DND-41 (cell line): Measurements from ENCODE around the gene SLC25A25.
A peak's percentile ranks its signal among the peaks of the same experiment; 100 is the strongest.
"Not testable (repeated sequence)": the region's sequence is repeated elsewhere in the genome, so short reads cannot be mapped to it uniquely, and the experiment has no call there.

Experiments used
- ATAC-seq: fragments of 200-7000 bp; cut with Tn5 transposase; 3 replicates; pipeline ENCODE4 v1.9.1; 2021; ENCODE audit warnings: low read depth; ENCODE audit not compliant: insufficient read depth
- DNase-seq: peaks from one replicate; pipeline ENCODE4 v3.0.0-alpha.2; 2020
- H2AFZ ChIP-seq: 2 replicates; pipeline ENCODE4 v1.6.0; 2012; ENCODE audit warnings: low read depth, low read length
- H3K27ac ChIP-seq: 2 replicates; pipeline ENCODE4 v1.5.1; 2012; ENCODE audit warnings: low read length, inconsistent platforms
- H3K27me3 ChIP-seq: fragments of 200-600 bp; sonication (generic); 2 replicates; pipeline ENCODE4 v1.6.0; 2012; ENCODE audit warnings: low read length, mild to moderate bottlenecking, inconsistent platforms; ENCODE audit not compliant: insufficient read depth, poor library complexity
- H3K36me3 ChIP-seq: 2 replicates; pipeline ENCODE4 v1.5.1; 2012; ENCODE audit warnings: low read length, inconsistent platforms; ENCODE audit not compliant: insufficient read depth
- H3K4me1 ChIP-seq: 2 replicates; pipeline ENCODE4 v1.5.1; 2012; ENCODE audit warnings: mild to moderate bottlenecking, low read length; ENCODE audit not compliant: insufficient read depth
- H3K4me2 ChIP-seq: 2 replicates; pipeline ENCODE4 v1.6.0; 2012; ENCODE audit warnings: mild to moderate bottlenecking, moderate library complexity, low read length, inconsistent platforms; ENCODE audit not compliant: insufficient read depth
- H3K4me3 ChIP-seq, 2 experiments: fragments of 200-600 bp in 1 of 2; shearing (Covaris generic) in 1 of 2; 2 replicates each; pipeline ENCODE4 v1.5.1; 2012 to 2016; ENCODE audit warnings: inconsistent platforms in 2 of 2, low read length in 2 of 2, mild to moderate bottlenecking in 2 of 2, low read depth in 1 of 2, moderate library complexity in 1 of 2
- H3K79me2 ChIP-seq: 2 replicates; pipeline ENCODE4 v1.6.0; 2012; ENCODE audit warnings: low read length, inconsistent platforms; ENCODE audit not compliant: insufficient read depth
- H3K9ac ChIP-seq: 2 replicates; pipeline ENCODE4 v1.6.0; 2012; ENCODE audit warnings: low read depth, mild to moderate bottlenecking, inconsistent platforms, low read length, moderate library complexity
- H3K9me3 ChIP-seq: 2 replicates; pipeline ENCODE4 v1.5.1; 2012; ENCODE audit warnings: low read length, moderate library complexity, mild to moderate bottlenecking, inconsistent platforms; ENCODE audit not compliant: insufficient read depth, severe bottlenecking
- H4K20me1 ChIP-seq: 2 replicates; pipeline ENCODE4 v1.6.0; 2012; ENCODE audit warnings: low read length; ENCODE audit not compliant: insufficient read depth
- EZH2 ChIP-seq: IDR thresholded peaks from 3 replicates; pipeline ENCODE4 v1.6.1; 2012; ENCODE audit warnings: borderline replicate concordance, low read depth, mild to moderate bottlenecking, moderate library complexity, low read length, inconsistent platforms; ENCODE audit not compliant: severe bottlenecking
- TF ChIP-seq, protein P1 (sequence below): IDR thresholded peaks from 2 replicates; pipeline ENCODE4 v1.5.1; 2012; ENCODE audit warnings: borderline replicate concordance, low read length, moderate library complexity, mild to moderate bottlenecking; ENCODE audit not compliant: poor library complexity, severe bottlenecking; ENCODE audit errors: extremely low read depth

Gene SLC25A25

DNA sequence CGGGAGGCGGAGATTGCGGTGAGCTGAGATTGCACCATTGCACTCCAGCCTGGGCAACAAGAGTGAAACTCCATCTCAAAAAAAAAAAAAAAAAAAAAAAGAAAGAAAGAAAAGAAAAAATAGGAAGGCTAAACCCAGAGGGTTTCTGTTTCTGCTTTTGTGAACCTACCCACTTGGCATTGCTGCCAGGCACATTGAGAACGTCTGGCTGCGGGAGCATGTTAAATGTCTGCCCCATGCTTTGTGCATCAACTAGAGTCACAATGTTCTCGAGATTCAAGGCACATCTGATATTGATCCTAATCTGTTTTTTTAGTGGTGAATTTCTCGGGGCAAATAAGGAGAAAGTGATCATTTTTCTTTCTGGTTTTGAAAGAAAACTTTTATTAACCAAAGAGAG is 2.8 kb downstream of the SLC25A25 start:
- Histone ChIP-seq H3K4me3 (peak overlapping the region in 1 of 2 experiments; percentile 28; a peak in 1 of 4 replicates), H3K4me1 (peaks cover 58% of the 10 kb centered on the region), H3K36me3 (peaks cover 4% of the 10 kb centered on the region; the same call in 1 of the 2 replicates), H2AFZ (no peak overlapping the region), H3K4me2 (peak overlapping the region; percentile 55; the same call in 1 of the 2 replicates), H3K79me2 (peaks cover 86% of the 10 kb centered on the region), H4K20me1 (0 out of 2 replicates have a peak, but pooled peaks cover 7% of the 10 kb centered on the region), H3K27me3 (no peaks in the 10 kb centered on the region), H3K27ac (peak overlapping the region; percentile 43; the same call in 1 of the 2 replicates), H3K9me3 (no peaks in the 10 kb centered on the region), H3K9ac (peak overlapping the region; percentile 37; the same call in 1 of the 2 replicates)
- no peak for ATAC-seq
- DNase-seq, result no peak
- TF ChIP-seq, protein P1, sequence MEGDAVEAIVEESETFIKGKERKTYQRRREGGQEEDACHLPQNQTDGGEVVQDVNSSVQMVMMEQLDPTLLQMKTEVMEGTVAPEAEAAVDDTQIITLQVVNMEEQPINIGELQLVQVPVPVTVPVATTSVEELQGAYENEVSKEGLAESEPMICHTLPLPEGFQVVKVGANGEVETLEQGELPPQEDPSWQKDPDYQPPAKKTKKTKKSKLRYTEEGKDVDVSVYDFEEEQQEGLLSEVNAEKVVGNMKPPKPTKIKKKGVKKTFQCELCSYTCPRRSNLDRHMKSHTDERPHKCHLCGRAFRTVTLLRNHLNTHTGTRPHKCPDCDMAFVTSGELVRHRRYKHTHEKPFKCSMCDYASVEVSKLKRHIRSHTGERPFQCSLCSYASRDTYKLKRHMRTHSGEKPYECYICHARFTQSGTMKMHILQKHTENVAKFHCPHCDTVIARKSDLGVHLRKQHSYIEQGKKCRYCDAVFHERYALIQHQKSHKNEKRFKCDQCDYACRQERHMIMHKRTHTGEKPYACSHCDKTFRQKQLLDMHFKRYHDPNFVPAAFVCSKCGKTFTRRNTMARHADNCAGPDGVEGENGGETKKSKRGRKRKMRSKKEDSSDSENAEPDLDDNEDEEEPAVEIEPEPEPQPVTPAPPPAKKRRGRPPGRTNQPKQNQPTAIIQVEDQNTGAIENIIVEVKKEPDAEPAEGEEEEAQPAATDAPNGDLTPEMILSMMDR, result no peak
- no peak for TF ChIP-seq EZH2

DNA sequence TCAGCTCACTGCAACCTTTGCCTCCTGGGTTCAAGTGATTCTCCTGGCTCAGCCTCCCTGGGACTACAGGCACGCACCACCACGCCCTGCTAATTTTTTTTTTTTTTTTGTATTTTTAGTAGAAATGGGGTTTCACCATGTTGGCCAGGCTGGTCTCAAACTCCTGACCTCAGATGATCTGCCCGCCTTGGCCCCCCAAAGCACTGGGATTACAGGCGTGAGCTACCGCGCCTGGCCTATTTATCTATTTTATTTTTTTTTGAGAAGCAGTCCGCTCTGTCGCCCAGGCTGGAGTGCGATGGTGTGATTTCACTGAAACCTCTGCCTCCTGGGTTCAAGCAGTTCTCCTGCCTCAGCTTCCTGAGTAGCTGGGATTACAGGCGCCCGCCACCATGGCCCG is 3.4 kb downstream of the SLC25A25 start:
- Histone ChIP-seq H3K27ac (peak overlapping the region; percentile 82), H3K9ac (peak overlapping the region; percentile 37), H3K4me2 (peak overlapping the region; percentile 55), H3K4me1 (peaks cover 52% of the 10 kb centered on the region), H3K4me3 (peak overlapping the region in 1 of 2 experiments; percentile 19; a peak in 1 of 4 replicates), H3K79me2 (peaks cover 84% of the 10 kb centered on the region)
- H4K20me1 ChIP-seq, ATAC-seq, H3K36me3 ChIP-seq, H3K9me3 ChIP-seq, H2AFZ ChIP-seq, H3K27me3 ChIP-seq: not testable (repeated sequence)
- DNase-seq, result peak; percentile 11

DNA sequence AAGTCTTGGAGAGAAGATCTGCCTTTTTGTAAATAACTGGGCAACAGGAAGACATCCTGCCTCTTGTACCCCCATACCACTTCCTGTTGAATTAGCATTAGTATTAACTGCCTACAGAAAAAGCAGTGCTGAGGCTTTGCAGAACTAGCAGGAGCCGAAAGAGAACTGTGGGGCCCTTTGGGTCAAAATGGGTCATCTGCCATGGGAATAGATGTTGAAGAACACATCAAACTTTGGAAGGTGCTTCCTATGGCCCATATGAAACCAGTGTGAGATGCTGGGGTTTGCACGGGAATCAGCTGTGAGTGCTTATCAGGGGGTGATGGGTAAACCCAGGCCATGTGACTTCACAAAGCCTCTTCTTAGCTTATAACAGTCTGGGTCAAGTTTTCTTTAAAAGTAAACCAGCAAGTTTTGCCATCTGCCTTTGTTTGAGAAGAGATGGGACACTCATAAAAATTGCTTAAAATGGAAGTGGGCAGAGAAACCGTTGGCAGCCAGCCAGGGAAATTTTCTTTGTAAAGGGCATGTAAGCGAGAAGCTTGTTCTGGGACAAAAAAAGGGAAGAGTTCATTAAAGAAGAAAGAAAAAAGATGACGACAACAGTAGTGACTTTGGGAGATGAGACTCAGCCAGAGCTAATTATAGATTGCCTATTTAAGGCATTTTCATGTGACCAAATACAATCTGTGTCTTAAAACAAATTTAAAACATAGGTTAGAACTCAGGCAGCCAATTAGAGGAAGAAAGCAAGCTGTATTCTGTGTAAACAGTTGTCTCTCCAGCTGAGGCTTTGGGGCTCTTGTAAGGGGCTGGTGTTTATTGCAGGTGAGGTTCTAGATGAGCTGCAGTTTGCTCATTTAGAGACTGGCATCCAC is 4.4 kb downstream of the SLC25A25 start:
- H3K9ac ChIP-seq, result peak overlapping the region; percentile 37
- H2AFZ ChIP-seq, result no peak overlapping the region
- H3K79me2 ChIP-seq, result peaks cover 86% of the 10 kb centered on the region
- H3K27ac ChIP-seq, result peak overlapping the region; percentile 82
- H4K20me1 ChIP-seq, result 0 out of 2 replicates have a peak, but pooled peaks cover 11% of the 10 kb centered on the region
- no peak for ATAC-seq
- no peaks in the 10 kb centered on the region for H3K9me3 ChIP-seq
- peak overlapping the region; percentile 55 for H3K4me2 ChIP-seq
- peak overlapping the region in 1 of 2 experiments; percentile 19; a peak in 2 of 4 replicates for H3K4me3 ChIP-seq
- peak; percentile 54 for DNase-seq
- H3K36me3 ChIP-seq, result peaks cover 8% of the 10 kb centered on the region; the same call in 1 of the 2 replicates
- peaks cover 46% of the 10 kb centered on the region for H3K4me1 ChIP-seq
- no peaks in the 10 kb centered on the region for H3K27me3 ChIP-seq
- TF ChIP-seq EZH2, result no peak
- TF ChIP-seq, protein P1, result no peak
